Stimulated activated CD8-positive, alpha-beta memory T cell treated with anti-CD3 and anti-CD28 coated beads, Interleukin-2, amount 100 ng/mL, for 1 hour (primary cell): ENCODE results near the gene FXR2.

ENCODE experiments used
- DNase-seq, 2 donors: peaks; one replicate each; pipeline ENCODE4 v3.0.0-alpha.2; 2020; ENCODE audit warnings: low read depth in 2 of 2

The FXR2 gene

GRCh38 chr17:7573324-7574080 lies 41.2 kb downstream of the FXR2 start:
- DNase-seq, result peak; percentile 77 to 88

- peak; percentile 99 for DNase-seq
Measured at GRCh38 chr17:7572588-7573323, 41.9 kb downstream of the FXR2 start.

- no peak for DNase-seq
Measured at GRCh38 chr17:7572338-7572587, 42.4 kb downstream of the FXR2 start.

- no peak for DNase-seq
Measured at GRCh38 chr17:7570351-7570750, 44.3 kb downstream of the FXR2 start.

- DNase-seq, result no peak
Measured at GRCh38 chr17:7569571-7569970, 45.1 kb downstream of the FXR2 start.

GRCh38 chr17:7563115-7563869 lies 51.4 kb downstream of the FXR2 start:
- no peak for DNase-seq

GRCh38 chr17:7562208-7562605 lies 52.5 kb downstream of the FXR2 start:
- no peak for DNase-seq

GRCh38 chr17:7561589-7562207 lies 53.0 kb downstream of the FXR2 start, which contains the start of gene SENP3:
Gene SENP3 (plus strand): TSS chr17:7561919. CDS start chr17:7563077, 1,158 bp downstream.
- peak; percentile 79 to 85 for DNase-seq

- DNase-seq, result peak; percentile 64 to 74
Measured at GRCh38 chr17:7561028-7561575, 53.6 kb downstream of the FXR2 start.

- DNase-seq, result no peak
Measured at GRCh38 chr17:7560172-7561027, 54.3 kb downstream of the FXR2 start.

GRCh38 chr17:7559320-7560171 lies 55.2 kb downstream of the FXR2 start:
- no peak for DNase-seq

- DNase-seq, result no peak
Measured at GRCh38 chr17:7558544-7559319, 56.0 kb downstream of the FXR2 start, which contains the start of gene TNFSF13. Gene TNFSF13 (plus strand): TSS chr17:7558750. CDS start chr17:7559040, 290 bp downstream.

GRCh38 chr17:7557775-7558543 lies 56.7 kb downstream of the FXR2 start:
- no peak for DNase-seq

GRCh38 chr17:7557147-7557764 lies 57.4 kb downstream of the FXR2 start:
- DNase-seq, result no peak

GRCh38 chr17:7556627-7557026 lies 58.1 kb downstream of the FXR2 start:
- no peak for DNase-seq

- DNase-seq, result no peak
Measured at GRCh38 chr17:7555320-7555948, 59.3 kb downstream of the FXR2 start.

- no peak for DNase-seq
Measured at GRCh38 chr17:7553356-7553755, 61.3 kb downstream of the FXR2 start.
